GM08714 (cell line): ENCODE results near the gene GPR156.

ENCODE experiments used
- H3K4me3 ChIP-seq: fragments of 200-500 bp; sonication (Bioruptor generic); 2 replicates; pipeline ENCODE4 v1.5.1; 2014; ENCODE audit warnings: mild to moderate bottlenecking, low read length, inconsistent platforms
- ZNF274 ChIP-seq: IDR thresholded peaks from 2 replicates; pipeline ENCODE4 v1.6.1; 2012; ENCODE audit warnings: mild to moderate bottlenecking, low read depth, low read length

The GPR156 gene

DNA sequence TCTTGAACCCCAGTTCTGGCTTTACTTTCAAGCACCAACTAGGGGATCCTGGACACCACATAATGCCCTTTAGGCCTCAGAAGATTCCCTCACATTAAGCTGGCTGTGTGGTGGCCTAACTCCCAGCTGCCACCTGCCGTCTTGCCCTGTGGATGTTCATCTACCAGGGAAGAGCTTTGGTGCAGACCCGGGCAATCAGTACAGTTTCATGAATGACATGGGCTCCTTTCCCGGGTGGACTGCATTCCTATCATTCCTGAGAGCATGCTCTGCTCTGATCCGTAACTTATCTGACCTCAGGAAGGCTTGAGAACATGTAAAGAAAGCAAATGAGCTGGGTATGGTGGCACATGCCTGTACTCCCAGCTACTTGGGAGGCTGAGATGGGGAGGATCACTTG is 140.8 kb downstream of the GPR156 start:
- TF ChIP-seq ZNF274 = no peak
- no peak overlapping the region for H3K4me3 ChIP-seq

DNA sequence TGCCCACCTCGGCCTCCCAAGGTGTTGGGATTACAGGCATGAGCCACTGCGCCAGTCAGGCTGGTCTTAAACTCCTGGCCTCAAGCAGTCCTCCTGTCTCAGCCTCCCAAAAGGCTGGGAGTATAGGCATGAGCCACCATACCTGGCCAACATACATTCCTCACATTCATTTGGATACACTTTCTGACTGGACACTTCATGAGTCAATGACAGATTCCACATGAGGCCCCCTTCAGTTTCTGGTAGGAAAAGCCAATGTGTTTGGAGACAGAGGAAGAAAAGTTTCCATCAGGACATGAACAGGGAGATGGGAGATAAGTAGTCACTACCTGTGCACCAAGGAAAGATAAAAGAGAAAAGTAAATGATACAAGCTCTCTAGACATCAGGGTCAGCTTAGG is 141.3 kb downstream of the GPR156 start:
- H3K4me3 ChIP-seq = no peak overlapping the region
- TF ChIP-seq ZNF274 = no peak

DNA sequence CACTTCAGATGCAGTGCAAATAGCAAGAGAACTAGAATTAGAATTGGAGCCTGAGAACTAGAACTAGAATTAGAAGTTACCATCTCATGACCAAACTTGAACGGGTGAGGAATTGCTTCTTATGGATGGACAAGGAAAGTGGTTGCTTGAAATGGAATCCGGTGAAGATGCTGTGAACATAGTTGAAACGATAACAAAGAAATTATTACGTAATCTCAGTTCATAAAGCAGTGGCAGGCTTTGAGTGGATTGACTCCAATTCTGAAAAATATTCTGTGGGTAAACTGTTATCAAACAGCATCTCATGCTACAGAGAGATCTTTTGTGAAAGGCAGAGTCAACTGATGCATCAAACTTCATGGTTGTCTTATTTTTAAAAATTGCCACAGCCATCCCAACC is 142.8 kb downstream of the GPR156 start:
- no peak overlapping the region for H3K4me3 ChIP-seq
- TF ChIP-seq ZNF274 = no peak

DNA sequence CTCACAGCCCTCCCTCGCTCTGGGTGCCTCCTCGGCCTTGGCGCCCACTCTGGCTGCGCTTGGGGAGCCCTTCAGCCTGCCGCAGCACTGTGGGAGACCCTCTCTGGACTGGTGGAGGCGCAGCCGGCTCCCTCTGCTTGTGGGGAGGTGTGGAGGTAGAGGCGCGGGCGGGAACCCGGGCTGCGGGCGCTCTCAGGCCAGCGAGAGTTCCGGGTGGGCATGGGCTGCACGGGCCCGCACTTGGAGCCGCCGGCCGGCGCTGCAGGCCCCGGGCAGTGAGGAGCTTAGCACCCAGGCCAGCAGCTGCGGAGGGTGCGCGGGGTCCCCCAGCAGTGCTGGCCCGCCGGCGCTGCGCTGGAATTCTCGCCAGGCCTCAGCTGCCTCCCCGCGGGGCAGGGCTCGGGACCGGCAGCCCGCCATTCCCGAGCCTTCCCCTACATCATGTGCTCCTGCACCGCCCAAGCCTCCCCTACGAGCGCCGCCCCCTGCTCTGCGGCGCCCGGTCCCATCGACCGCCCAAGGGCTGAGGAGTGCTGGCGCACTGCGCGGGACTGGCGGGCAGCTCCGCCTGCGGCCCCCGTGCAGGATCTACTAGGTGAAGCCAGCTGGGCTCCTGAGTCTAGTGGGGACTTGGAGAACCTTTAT is 144.8 kb downstream of the GPR156 start:
- no peak for TF ChIP-seq ZNF274
- no peak overlapping the region for H3K4me3 ChIP-seq

DNA sequence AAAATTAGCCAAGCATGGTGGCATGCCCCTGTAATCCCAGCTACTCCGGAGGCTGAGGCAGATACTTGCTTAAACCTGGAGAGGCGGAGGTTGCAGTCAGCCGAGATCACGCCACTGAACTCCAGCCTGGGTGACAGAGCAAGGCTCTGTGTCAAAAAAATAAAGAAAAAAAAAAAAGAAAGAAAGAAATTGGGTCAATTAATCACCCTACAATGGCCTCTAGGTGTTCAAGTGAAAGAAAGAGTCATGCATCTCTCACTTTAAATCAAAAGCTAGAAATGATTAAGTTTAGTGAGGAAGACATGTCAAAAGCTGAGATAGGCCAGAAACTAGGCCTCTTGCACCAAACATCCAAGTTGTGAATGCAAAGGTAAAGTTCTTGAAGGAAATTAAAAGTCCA is 145.9 kb downstream of the GPR156 start:
- no peak overlapping the region for H3K4me3 ChIP-seq

DNA sequence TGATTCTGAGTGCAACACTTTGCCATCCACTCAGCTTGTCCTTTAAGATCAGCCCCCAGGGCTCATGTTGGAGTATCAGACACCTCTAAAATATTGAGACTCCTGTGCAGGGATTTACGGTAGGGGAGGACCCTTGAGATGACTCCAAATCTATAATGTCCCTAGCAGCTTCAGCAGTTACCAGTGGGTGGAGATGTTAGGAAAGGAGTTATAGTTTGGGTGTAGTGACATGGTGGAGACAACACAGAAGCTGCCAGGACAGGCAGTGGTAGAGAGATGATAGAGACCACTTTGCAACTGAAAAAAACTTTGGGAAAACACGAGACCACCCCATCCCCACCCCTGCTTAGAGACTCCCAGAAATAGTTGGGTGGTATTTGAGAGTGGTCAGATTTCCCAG is 147.5 kb downstream of the GPR156 start:
- H3K4me3 ChIP-seq = no peak overlapping the region
- no peak for TF ChIP-seq ZNF274

More for the DNA sequence above, 145.9 kb downstream of the GPR156 start:
- TF ChIP-seq ZNF274 = no peak

DNA sequence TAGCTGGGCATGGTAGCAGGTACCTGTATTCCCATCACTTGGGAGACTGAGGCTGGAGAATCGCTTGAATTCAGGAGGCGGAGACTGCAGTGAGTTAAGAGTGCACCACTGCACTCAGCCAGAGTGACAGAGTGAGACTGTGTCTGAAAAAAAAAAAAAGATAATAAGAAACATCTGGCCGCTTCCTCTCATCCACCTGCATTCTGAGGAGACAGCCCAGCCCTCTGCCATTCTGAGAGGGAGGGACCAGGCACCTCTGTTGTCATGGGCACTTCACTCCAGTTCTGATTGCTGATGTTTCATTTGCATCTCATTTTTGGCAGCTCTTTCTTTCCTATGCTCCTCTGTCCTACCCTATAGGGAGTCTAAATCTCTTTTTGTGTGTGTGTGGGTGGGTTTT is 154.4 kb downstream of the GPR156 start:
- H3K4me3 ChIP-seq = no peak overlapping the region
- no peak for TF ChIP-seq ZNF274

DNA sequence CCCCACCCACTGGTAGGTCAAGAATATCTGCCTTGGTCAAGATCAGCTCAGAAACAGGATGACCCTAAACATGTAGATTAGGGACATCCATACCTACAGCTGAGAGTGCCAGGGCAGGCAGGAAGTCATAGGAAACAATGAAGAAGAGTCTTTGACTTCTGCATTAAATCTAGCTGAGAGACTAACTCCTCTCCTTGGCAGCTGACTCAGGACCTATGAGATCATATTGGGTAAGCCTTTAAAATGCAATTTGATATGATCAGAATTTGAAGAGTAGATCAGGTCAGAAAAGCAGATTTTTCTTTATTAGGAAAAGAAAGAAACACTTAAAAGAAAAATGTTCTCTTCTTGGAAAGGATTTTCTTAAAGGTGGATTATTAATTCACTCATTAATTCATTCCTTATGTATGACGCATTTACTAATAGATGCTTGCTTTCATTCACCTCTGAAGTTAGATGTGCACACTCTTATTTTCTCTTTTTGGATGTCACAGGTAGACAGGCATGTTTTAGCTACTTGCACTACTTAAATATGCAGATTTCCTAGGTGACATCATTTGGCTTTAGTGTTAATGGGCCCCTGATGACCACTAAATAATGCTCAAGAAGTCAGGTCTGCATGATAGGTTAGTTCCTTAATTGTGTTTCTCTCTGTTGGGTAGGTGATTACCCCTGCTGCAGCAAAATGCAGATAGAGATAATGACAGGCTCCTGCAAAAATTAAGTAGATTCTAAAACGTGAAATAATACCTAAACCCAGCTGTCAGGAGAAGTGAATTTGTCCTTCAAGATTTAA is 155.1 kb downstream of the GPR156 start:
- no peak overlapping the region for H3K4me3 ChIP-seq
- no peak for TF ChIP-seq ZNF274

DNA sequence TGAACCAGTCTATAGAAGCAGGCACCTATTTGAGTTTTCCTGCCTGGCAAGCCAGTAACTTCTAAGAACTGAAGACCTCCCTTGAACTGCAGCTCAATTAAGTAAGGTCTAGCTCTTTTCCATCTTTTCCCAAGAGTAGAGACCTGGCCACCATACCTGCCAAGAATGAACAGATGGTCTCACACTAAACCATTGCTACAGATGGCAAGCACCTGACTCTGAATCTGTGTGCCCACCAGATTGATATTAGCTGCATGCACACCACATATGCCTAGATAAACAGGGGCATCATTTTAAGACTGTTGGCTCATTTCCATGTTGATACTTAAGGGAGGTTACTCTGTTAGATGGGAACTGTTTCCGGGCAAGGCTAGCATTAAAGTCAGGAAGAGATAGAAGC is 156.0 kb downstream of the GPR156 start:
- no peak for TF ChIP-seq ZNF274
- no peak overlapping the region for H3K4me3 ChIP-seq

DNA sequence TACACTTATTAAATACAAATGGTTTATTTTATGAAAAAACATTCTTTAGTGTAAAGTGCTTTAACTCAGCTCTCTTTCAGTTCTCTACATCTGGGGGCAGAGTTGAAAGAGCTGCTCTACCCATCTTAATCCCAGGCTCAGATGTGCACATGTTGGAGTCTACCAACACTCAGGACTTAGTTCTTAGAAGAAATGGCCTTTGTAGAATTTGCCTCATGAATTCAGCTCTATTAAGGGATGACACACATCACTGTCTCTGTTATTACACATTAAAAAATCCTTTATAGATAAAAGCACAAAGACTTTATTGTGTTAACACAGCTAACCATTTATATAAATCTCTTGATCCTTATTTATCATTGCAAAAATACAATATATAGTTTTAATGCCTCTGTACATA is 159.0 kb downstream of the GPR156 start:
- H3K4me3 ChIP-seq = no peak overlapping the region
- TF ChIP-seq ZNF274 = no peak

DNA sequence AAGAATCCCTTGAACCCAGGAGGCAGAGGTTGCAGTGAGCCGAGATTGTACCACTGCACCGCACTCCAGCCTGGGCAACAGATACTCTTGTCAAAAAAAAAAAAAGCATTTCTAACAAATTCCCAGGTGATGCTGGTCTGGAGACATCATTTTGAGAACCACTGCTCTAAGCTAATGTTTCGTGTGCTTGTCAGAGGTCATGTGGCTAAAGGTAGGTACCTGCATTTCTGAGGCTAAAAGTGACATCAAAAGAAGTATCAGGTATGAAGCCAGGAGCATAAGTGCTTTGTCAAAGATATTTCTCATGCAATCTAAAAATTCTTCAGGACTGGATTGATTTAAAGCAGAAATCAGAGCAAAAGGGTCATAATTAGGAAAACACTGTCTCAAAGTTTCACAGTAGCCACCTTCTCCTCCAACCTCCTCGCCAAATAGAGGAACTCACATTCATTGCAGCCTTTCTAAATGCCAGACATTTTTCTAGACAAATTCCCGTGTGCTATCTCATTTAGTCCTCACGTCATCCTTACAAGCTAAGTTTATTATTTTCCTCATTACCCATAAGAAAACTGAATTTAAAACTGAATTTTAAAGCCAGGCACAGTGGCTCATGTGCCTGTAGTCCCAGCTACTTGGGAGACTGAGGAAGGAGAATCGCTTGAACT is 165.0 kb downstream of the GPR156 start:
- H3K4me3 ChIP-seq = no peak overlapping the region
- TF ChIP-seq ZNF274 = no peak
